OCI-LY3 (cell line): Measurements from ENCODE around the gene PCDHGB2.
A peak's percentile ranks its signal among the peaks of the same experiment; 100 is the strongest.

Source experiments
- H2AFZ ChIP-seq: fragments of 200-600, 300-600 bp; shearing (Covaris generic); 2 replicates; pipeline ENCODE4 v1.6.0; 2014; ENCODE audit warnings: antibody characterized with exemption, low read depth, low read length
- H3K27ac ChIP-seq: fragments of 200-600, 300-600 bp; sonication (generic); 2 replicates; pipeline ENCODE4 v1.5.1; 2014; ENCODE audit warnings: mild to moderate bottlenecking, low read length, moderate library complexity, mixed read lengths
- H3K27me3 ChIP-seq: fragments of 200-600, 300-600 bp; sonication (generic); 2 replicates; pipeline ENCODE4 v1.6.1; 2014; ENCODE audit warnings: low read depth, low read length, mixed read lengths
- H3K36me3 ChIP-seq: fragments of 200-600, 300-600 bp; sonication (generic); replicated peaks from 2 replicates; pipeline ENCODE3; 2014; ENCODE audit warnings: low read depth, low read length, mixed read lengths
- H3K4me1 ChIP-seq: fragments of 300-600, 200-600 bp; sonication (generic); 2 replicates; pipeline ENCODE4 v1.6.1; 2014; ENCODE audit warnings: low read length, mixed read lengths
- H3K4me2 ChIP-seq: fragments of 200-600, 300-600 bp; sonication (generic); 2 replicates; pipeline ENCODE4 v1.6.1; 2014; ENCODE audit warnings: low read length, mixed read lengths
- H3K4me3 ChIP-seq: fragments of 300-600, 200-600 bp; sonication (generic); 2 replicates; pipeline ENCODE4 v1.5.1; 2014; ENCODE audit warnings: antibody characterized with exemption, mild to moderate bottlenecking, low read length, moderate library complexity
- H3K79me2 ChIP-seq: fragments of 300-600, 200-600 bp; shearing (Covaris generic); 2 replicates; pipeline ENCODE4 v1.6.1; 2014; ENCODE audit warnings: mild to moderate bottlenecking, low read length, mixed read lengths
- H3K9ac ChIP-seq: fragments of 300-600, 200-600 bp; shearing (Covaris generic); 2 replicates; pipeline ENCODE4 v1.6.0; 2014; ENCODE audit warnings: mild to moderate bottlenecking, low read length, moderate library complexity
- H3K9me3 ChIP-seq: fragments of 200-600, 300-600 bp; shearing (Covaris generic); 2 replicates; pipeline ENCODE4 v1.6.1; 2014; ENCODE audit warnings: low read length, mixed read lengths; ENCODE audit not compliant: insufficient read depth
- H4K20me1 ChIP-seq: fragments of 200-600, 300-600 bp; sonication (generic); 2 replicates; pipeline ENCODE4 v1.6.1; 2016; ENCODE audit warnings: low read length, mixed read lengths; ENCODE audit not compliant: insufficient read depth
- EZH2phosphoT487 ChIP-seq: fragments of 200-600 bp; shearing (Covaris generic); IDR thresholded peaks from 2 replicates; pipeline ENCODE4 v1.6.1; 2018; ENCODE audit warnings: antibody characterized with exemption, mixed run types, low read depth
- TF ChIP-seq, protein P1 (sequence below): fragments of 200-600, 300-600 bp; sonication (generic); IDR thresholded peaks from 2 replicates; pipeline ENCODE4 v1.5.1; 2014; ENCODE audit warnings: antibody characterized with exemption, low read length, low read depth

The PCDHGB2 gene

DNA sequence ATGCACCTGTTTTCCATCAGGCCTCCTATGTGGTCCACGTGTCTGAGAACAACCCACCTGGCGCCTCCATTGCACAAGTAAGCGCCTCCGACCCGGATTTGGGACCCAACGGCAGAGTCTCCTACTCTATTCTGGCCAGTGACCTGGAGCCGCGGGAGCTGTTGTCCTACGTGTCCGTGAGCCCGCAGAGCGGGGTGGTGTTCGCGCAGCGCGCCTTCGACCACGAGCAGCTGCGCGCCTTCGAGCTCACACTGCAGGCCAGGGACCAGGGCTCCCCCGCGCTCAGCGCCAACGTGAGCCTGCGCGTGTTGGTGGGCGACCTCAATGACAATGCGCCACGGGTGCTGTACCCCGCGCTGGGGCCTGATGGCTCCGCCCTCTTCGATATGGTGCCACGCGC, 8.2 kb upstream of the PCDHGB2 start:
- H3K4me1 ChIP-seq: 0 out of 2 replicates have a peak, but pooled peaks cover 3% of the 10 kb centered on the region
- H3K9ac ChIP-seq: no peak overlapping the region
- H3K79me2 ChIP-seq: no peaks in the 10 kb centered on the region
- H3K36me3 ChIP-seq: no peaks in the 10 kb centered on the region
- no peak overlapping the region for H3K4me2 ChIP-seq
- no peak overlapping the region for H2AFZ ChIP-seq
- no peaks in the 10 kb centered on the region for H4K20me1 ChIP-seq
- no peak overlapping the region for H3K4me3 ChIP-seq
- H3K27me3 ChIP-seq: no peaks in the 10 kb centered on the region
- TF ChIP-seq EZH2phosphoT487: no peak
- TF ChIP-seq, protein P1, sequence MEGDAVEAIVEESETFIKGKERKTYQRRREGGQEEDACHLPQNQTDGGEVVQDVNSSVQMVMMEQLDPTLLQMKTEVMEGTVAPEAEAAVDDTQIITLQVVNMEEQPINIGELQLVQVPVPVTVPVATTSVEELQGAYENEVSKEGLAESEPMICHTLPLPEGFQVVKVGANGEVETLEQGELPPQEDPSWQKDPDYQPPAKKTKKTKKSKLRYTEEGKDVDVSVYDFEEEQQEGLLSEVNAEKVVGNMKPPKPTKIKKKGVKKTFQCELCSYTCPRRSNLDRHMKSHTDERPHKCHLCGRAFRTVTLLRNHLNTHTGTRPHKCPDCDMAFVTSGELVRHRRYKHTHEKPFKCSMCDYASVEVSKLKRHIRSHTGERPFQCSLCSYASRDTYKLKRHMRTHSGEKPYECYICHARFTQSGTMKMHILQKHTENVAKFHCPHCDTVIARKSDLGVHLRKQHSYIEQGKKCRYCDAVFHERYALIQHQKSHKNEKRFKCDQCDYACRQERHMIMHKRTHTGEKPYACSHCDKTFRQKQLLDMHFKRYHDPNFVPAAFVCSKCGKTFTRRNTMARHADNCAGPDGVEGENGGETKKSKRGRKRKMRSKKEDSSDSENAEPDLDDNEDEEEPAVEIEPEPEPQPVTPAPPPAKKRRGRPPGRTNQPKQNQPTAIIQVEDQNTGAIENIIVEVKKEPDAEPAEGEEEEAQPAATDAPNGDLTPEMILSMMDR: no peak
- no peaks in the 10 kb centered on the region for H3K9me3 ChIP-seq
- H3K27ac ChIP-seq: no peak overlapping the region

DNA sequence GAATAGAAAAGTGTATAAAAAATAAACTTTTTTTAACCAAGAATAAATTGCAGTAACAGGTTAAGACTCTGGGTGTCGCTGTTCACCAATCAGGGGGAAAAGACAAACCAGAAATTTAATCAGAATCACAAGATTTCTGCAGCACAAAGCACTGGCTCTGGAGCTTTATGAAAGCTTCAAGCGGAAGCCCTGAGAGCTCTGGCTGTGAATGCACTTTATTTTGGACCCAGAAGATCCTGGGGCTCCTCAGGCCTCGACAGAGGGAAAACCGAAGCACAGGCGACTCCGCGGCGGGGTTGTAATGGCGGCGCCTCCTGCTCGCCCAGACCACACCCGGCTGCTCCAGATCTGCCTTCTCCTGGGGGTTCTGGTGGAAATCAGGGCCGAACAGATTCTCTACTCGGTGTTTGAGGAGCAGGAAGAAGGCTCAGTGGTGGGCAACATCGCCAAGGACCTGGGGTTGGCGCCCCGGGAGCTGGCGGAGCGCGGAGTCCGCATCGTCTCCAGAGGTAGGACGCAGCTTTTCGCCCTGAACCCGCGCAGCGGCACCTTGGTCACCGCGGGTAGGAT, 4.8 kb upstream of the PCDHGB2 start, which contains the start of gene PCDHGA4:
Gene PCDHGA4 (plus strand): TSS at position 122 of the 570 bp plus-strand sequence. CDS start 87 bp downstream, at position 209.
- no peaks in the 10 kb centered on the region for H3K27me3 ChIP-seq
- H3K79me2 ChIP-seq: no peaks in the 10 kb centered on the region
- H4K20me1 ChIP-seq: no peaks in the 10 kb centered on the region
- H3K27ac ChIP-seq: no peak within 1 kb of the TSS
- TF ChIP-seq EZH2phosphoT487: no peak
- TF ChIP-seq, protein P1: peak; percentile 50
- H3K9ac ChIP-seq: no peak within 1 kb of the TSS
- H3K4me2 ChIP-seq: 0 out of 2 replicates have a peak within 1 kb of the TSS, but pooled peaks have one; percentile 32
- no peaks in the 10 kb centered on the region for H3K36me3 ChIP-seq
- no peak within 1 kb of the TSS for H2AFZ ChIP-seq
- no peaks in the 10 kb centered on the region for H3K9me3 ChIP-seq
- H3K4me3 ChIP-seq: no peak within 1 kb of the TSS
- 0 out of 2 replicates have a peak, but pooled peaks cover 3% of the 10 kb centered on the region for H3K4me1 ChIP-seq

DNA sequence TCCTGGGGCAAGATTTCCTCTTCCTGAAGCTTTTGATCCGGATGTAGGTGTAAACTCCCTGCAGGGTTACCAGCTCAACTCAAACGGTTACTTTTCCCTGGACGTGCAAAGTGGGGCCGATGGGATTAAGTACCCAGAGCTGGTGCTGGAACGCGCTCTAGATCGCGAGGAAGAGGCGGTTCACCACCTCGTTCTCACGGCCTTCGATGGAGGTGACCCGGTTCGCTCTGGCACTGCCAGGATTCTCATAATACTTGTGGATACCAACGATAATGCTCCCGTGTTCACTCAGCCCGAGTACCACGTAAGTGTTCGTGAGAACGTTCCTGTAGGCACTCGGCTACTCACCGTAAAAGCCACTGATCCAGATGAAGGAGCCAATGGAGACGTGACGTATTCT, 4.2 kb upstream of the PCDHGB2 start:
- Histone ChIP-seq H3K9ac (no peak overlapping the region), H3K4me1 (0 out of 2 replicates have a peak, but pooled peaks cover 3% of the 10 kb centered on the region), H3K4me2 (no peak overlapping the region), H3K27me3 (no peaks in the 10 kb centered on the region), H3K36me3 (no peaks in the 10 kb centered on the region), H3K79me2 (no peaks in the 10 kb centered on the region), H3K4me3 (no peak overlapping the region), H3K27ac (no peak overlapping the region), H4K20me1 (no peaks in the 10 kb centered on the region), H2AFZ (no peak overlapping the region), H3K9me3 (no peaks in the 10 kb centered on the region)
- TF ChIP-seq, protein P1: no peak
- TF ChIP-seq EZH2phosphoT487: no peak

DNA sequence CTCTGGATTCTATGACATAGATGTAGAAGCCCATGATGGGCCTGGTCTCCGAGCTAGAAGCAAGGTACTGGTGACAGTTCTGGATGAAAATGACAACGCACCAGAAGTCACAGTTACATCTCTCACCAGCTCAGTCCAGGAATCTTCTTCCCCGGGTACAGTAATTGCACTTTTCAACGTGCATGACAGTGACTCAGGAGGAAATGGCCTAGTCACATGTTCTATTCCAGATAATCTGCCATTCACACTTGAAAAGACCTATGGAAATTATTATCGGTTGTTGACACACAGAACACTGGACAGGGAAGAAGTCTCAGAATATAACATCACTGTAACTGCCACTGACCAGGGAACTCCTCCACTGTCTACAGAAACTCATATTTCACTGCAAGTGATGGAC, 3.7 kb upstream of the PCDHGB2 start:
- Histone ChIP-seq H2AFZ (no peak overlapping the region), H3K36me3 (no peaks in the 10 kb centered on the region), H3K4me2 (no peak overlapping the region), H3K27ac (no peak overlapping the region), H3K4me3 (no peak overlapping the region), H3K27me3 (no peaks in the 10 kb centered on the region), H3K4me1 (0 out of 2 replicates have a peak, but pooled peaks cover 3% of the 10 kb centered on the region), H3K9me3 (no peaks in the 10 kb centered on the region), H4K20me1 (no peaks in the 10 kb centered on the region), H3K9ac (no peak overlapping the region), H3K79me2 (no peaks in the 10 kb centered on the region)
- no peak for TF ChIP-seq EZH2phosphoT487
- TF ChIP-seq, protein P1: no peak
